Skin epidermis (tissue), 12 donors: Measurements from ENCODE around the gene KRTAP10-6.
"Not testable (repeated sequence)": the region's sequence is repeated elsewhere in the genome, so short reads cannot be mapped to it uniquely, and the experiment has no call there.

ENCODE experiments used
- H3K27ac ChIP-seq, 21 experiments: fragments of 200-600 bp; sonication (generic) in 11 of 21; one replicate each; pipeline ENCODE4 v1.5.0; 2020; ENCODE audit warnings: mild to moderate bottlenecking in 3 of 21, inconsistent platforms in 2 of 21, moderate library complexity in 2 of 21
- H3K4me3 ChIP-seq, 7 experiments: fragments of 200-600 bp; sonication (generic) in 2 of 7; one replicate each; pipeline ENCODE4 v1.5.0; 2020; ENCODE audit warnings: inconsistent platforms in 2 of 7, mild to moderate bottlenecking in 2 of 7, moderate library complexity in 1 of 7

KRTAP10-6 gene

DNA sequence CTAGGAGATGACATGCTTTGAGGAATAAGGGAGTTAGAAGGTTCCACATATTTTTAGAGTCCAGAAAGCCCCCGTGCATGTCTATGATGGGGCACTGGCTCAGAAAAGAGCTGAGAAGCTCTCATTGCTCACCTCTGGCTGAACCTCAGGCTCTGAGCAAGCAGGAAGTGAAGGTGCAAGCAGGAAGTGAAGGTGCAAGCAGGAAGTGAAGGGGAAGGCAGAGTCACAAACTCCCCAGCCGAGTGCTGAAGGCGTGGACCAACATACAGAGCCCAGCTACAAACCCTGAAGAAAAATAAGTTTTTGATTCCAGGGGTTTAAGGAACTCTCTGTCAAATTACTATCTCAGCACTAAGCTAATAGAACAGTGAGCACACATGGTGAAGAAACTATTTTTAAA lies 26.6 kb upstream of the KRTAP10-6 start:
- H3K27ac ChIP-seq, result peak overlapping the region in 8 of 21 experiments; percentile 2 to 80 (median 48)
- H3K4me3 ChIP-seq, result no peak overlapping the region

DNA sequence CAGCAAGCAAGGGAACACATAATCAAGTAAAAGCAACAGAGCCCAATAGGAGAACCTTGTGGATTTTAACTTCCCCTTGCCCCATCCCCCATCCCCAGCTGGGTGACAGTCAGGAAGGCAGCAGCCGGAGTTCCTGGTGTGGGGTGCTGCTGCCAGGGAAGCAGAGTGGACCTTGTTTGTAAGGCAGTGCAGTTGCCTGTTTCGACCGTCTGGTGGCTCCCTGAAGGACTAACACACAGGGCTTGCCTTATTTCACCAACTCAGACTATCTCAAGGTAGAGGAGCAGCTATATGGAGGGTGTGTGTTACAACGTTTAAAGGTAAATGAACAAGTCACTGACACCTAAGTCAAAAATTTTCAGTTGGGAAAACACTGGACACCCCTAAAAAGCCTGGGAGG lies 26.2 kb upstream of the KRTAP10-6 start:
- Histone ChIP-seq H3K4me3 (no peak overlapping the region), H3K27ac (peak overlapping the region in 8 of 21 experiments; percentile 2 to 80 (median 48))

DNA sequence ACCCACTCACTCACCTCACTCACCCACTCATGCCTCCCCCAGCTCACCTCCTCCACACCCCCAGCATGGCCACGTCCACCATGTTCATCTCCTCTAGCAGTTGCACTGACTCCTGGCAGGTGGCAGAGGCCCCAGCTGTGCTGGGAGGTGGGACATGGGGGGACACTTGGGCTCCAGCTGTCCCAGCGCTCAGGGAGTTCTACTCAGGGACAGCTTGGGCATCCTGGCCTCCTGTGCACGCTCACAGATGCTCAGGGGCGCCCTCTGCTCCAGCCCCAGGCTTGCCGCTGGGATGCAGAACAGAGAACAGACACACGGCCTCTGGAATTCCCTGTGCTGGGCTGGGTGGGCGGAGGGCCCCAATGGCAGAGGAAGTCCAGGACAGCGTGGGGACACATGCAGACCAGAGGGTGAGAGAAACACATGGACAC lies 24.8 kb upstream of the KRTAP10-6 start:
- Histone ChIP-seq H3K27ac (no peak overlapping the region), H3K4me3 (no peak overlapping the region)

DNA sequence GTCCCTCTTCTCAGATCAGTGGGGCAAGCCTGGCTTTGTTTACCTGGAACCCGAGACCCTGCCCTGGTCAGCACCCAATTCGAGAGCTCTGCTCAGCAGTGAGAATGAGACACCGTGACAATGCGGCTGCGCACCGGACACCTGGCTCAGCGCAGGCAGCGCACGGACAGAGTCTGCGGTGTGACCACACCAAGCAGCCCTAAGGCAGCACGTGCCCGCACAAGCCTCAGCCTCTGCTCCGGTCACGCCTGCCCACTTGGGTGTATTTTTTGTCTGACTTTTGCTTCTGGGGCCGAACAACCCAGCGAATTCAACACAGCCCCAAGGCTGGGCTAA lies 24.3 kb upstream of the KRTAP10-6 start:
- Histone ChIP-seq H3K27ac (no peak overlapping the region), H3K4me3 (no peak overlapping the region)

GRCh38 chr21:44615911-44616590 lies 23.7 kb upstream of the KRTAP10-6 start:
- Histone ChIP-seq H3K27ac (no peak overlapping the region), H3K4me3 (no peak overlapping the region)

DNA sequence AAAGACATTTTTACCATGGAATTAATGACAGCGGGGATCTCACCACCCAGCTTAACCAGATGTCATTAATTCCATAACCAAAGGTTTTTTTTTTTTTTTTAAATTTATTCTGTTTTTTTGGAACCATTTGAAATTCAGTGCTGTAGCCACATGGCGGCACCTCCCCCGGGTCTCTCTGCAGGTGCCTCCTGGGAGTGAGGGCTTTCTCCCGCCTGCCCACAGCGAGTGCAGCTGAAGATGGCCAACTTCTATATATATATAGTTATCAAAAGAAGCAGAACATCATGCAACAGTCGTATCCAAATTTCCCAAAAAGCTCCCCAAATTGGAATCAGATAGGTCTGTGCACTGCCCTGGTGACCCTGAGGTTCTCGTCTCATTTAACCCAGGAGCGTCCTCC lies 23.2 kb upstream of the KRTAP10-6 start:
- H3K27ac ChIP-seq, result no peak overlapping the region
- no peak overlapping the region for H3K4me3 ChIP-seq

- no peak overlapping the region for H3K4me3 ChIP-seq
- no peak overlapping the region for H3K27ac ChIP-seq
Measured at GRCh38 chr21:44614961-44615391, 22.7 kb upstream of the KRTAP10-6 start.

DNA sequence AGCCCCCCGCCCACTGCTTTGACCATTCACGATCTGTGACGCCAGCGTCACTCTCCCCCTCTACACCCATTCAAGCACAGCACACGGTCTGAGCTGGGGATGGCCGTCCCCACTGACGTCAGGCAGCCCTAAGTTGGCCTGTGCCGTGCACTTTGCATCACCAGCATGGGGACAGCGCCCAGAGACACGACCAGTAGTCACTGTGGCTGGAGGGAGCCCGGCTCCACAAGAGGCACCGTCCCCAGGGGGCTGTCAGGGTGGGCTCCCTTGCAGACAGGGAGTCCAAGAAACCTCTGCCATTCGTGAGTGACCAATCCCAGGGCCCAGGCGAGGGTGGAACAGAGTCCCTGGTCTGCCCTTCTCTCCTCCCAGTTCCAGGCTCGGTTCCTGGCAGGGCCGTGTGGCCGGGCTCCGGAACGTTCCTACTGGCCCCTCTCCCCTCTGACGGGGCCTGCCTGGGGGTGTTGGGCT lies 21.9 kb upstream of the KRTAP10-6 start:
- Histone ChIP-seq H3K4me3 (no peak overlapping the region), H3K27ac (no peak overlapping the region)

- H3K4me3 ChIP-seq, result no peak overlapping the region
- no peak overlapping the region for H3K27ac ChIP-seq
Measured at GRCh38 chr21:44613386-44614155, 21.3 kb upstream of the KRTAP10-6 start.

DNA sequence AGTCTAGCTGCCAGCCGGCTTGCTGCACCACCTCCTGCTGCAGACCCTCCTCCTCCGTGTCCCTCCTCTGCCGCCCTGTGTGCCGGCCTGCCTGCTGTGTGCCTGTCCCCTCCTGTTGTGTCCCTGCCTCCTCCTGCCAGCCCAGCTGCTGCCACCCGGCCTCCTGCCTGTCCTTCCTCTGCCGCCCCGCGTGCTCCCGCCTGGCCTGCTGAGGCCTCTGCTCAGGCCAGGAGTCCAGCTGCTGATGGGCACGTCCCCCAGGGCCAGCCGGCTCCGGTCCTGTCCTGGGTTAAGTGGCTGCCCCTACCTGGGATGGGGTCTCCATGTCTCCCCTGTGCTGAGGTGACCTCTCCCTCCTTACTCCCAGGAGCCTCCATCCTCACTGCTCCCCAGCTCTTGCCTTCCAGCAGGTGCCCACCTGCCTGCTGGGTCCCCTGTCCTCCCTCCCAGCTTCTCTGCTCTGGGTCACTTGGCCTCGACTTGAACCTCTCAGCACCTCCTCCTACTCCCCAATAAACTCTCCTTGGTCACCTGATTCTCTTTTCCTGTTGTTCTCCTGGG lies 20.4 kb upstream of the KRTAP10-6 start:
- H3K27ac ChIP-seq, result no peak overlapping the region
- no peak overlapping the region for H3K4me3 ChIP-seq

DNA sequence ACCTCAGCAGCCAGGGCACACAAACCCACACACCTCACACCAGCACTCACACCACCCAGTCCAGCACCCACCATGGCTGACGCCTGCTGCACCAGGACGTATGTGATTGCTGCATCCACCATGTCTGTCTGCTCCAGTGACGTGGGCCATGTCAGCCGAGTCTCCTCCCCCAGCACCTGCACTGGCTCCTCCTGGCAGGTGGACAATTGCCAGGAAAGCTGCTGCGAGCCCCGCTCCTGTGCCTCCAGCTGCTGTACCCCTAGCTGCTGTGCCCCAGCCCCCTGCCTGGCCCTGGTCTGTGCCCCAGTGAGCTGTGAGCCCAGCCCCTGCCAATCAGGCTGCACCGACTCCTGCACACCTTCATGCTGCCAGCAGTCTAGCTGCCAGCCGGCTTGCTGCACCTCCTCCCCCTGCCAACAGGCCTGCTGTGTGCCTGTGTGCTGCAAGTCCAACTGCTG lies 19.8 kb upstream of the KRTAP10-6 start, which contains the start of gene KRTAP10-8:
KRTAP10-8 (plus strand) TSS at position 51 of the 458 bp plus-strand sequence; CDS start at position 73, 22 bp downstream.
- no peak within 1 kb of the TSS for H3K27ac ChIP-seq
- H3K4me3 ChIP-seq, result no peak within 1 kb of the TSS

- H3K27ac ChIP-seq, result no peak overlapping the region
- H3K4me3 ChIP-seq, result no peak overlapping the region
Measured at GRCh38 chr21:44611551-44611950, 19.2 kb upstream of the KRTAP10-6 start.

DNA sequence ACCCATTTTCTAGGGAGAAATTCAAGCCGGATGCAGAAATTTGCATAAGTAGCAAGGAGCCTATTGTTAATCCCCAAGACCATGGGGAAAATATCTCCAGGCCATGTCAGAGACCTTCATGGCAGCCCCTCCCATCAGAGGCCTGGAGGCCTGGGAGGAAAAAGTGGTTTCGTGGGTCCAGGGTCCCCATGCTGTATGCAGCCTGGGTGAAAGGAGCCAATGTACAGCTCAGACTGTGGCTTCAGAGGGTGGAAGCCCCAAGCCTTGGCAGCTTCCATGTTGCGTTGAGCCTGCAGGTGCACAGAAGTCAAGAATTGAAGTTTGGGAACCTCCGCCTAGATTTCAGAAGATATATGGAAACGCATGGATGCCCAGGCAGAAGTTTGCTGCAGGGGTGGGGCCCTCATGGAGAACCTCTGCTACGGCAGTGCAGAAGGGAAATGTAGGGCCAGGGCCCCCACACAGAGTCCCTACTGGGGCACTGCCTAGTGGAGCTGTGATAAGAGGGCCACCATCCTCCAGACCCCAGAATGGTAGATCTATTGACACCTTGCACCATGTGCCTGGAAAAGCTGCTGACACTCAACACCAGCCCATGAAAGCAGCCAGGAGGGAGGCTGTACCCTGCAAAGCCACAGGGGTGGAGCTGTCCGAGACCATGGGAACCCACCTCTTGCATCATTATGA lies 18.0 kb upstream of the KRTAP10-6 start:
- H3K27ac ChIP-seq, result not testable (repeated sequence)

GRCh38 chr21:44609193-44609592 lies 16.9 kb upstream of the KRTAP10-6 start:
- H3K4me3 ChIP-seq, result no peak overlapping the region
- H3K27ac ChIP-seq, result no peak overlapping the region

More for the DNA sequence above, 18.0 kb upstream of the KRTAP10-6 start:
- H3K4me3 ChIP-seq, result not testable (repeated sequence)

- no peak overlapping the region for H3K4me3 ChIP-seq
- no peak overlapping the region for H3K27ac ChIP-seq
Measured at GRCh38 chr21:44606495-44606894, 14.2 kb upstream of the KRTAP10-6 start.

DNA sequence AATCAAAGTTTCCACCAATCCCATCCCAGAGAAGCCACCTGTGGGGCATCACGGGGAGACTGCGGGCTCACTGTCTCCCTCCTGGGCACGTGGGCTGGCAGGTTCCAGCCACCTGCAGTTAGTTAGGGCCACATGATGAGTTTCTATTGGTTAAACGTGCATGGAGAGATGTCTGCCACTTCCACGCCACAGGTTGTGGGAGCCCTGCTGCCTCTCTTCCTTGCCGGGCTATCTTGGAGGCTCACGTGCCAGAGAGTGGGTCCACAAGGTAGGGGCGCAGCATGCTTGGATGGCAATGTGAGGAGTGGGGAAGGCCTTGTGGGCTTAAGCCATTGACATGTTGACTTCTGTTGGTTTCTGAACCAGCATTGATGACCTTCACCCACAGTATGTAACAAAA lies 11.6 kb upstream of the KRTAP10-6 start:
- Histone ChIP-seq H3K27ac (no peak overlapping the region), H3K4me3 (no peak overlapping the region)

- Histone ChIP-seq H3K27ac (no peak overlapping the region), H3K4me3 (no peak overlapping the region)
Measured at GRCh38 chr21:44603109-44603875, 11.0 kb upstream of the KRTAP10-6 start.

DNA sequence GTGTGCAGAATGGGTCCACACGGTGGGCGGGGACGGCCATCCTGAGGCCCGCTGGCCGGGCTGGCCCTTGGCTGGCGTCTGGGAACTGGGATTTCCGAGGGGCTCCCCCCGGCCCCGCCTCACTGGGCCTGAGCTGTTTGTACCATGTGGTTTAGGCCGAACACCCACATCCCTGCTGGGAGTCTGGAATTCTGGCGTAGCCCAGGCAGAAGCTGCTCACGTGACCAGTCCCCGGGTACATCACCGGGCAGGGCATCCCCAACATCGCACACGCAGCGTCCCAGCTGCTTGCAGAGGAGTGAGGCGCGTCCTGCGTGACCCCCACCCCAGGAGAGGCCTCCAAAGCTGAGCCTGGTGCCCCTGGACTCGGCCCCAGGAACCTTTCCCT lies 10.2 kb upstream of the KRTAP10-6 start:
- H3K27ac ChIP-seq, result no peak overlapping the region

More for the DNA sequence above, 10.2 kb upstream of the KRTAP10-6 start:
- no peak overlapping the region for H3K4me3 ChIP-seq
